ENCODE measurements around the gene SYNGR1. TPM values are rescaled to one million over a fixed set of nuclear protein-coding genes. Genes with fewer than 3 reads are reported as not detected.

Gene SYNGR1
- total RNA-seq, 1 donor from 2014 or later: 5.7 TPM

DNA sequence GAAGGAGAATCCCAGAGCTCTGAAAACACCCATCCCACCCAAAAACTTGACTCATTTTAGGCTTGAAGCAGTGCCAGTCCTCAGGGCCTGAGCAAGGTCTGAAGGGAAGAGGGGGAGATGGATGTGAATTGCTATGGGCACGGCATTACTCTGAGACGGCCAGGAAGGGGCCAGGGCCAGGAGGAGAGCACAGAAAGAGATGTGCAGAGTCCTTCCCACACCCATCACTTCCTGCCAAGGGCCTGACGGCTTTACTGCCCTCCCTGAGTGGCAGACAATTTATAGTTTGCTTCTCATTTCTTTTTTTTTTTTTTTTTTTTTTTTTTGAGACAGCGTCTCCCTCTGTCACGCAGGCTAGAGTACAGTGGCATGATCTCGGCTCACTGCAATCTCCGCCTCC is 72.3 kb downstream of the SYNGR1 start:
- Histone ChIP-seq H3K36me3 (ENCODE audit: control insufficient read depth in 3 of 3, insufficient read depth in 3 of 3, low read length in 3 of 3) (peaks cover 69 to 71% (median 69%) of the 10 kb centered on the region in 3 donors), H3K9me3 (ENCODE audit: control insufficient read depth in 3 of 3, low read length in 3 of 3) (no peaks in the 10 kb centered on the region), H3K27ac (ENCODE audit: low read depth, low read length) (no peak overlapping the region), H3K9ac (ENCODE audit: low read depth in 1 of 3, low read length in 3 of 3) (no peak overlapping the region), H3K4me1 (ENCODE audit: control insufficient read depth in 3 of 3, insufficient read depth in 3 of 3, low read length in 3 of 3) (peaks cover 0 to 2% (median 0%) of the 10 kb centered on the region in 3 donors), H3K27me3 (ENCODE audit: control insufficient read depth in 3 of 3, insufficient read depth in 3 of 3, low read length in 3 of 3) (no peaks in the 10 kb centered on the region), H3K4me3 (ENCODE audit: low read length in 3 of 3) (no peak overlapping the region)

DNA sequence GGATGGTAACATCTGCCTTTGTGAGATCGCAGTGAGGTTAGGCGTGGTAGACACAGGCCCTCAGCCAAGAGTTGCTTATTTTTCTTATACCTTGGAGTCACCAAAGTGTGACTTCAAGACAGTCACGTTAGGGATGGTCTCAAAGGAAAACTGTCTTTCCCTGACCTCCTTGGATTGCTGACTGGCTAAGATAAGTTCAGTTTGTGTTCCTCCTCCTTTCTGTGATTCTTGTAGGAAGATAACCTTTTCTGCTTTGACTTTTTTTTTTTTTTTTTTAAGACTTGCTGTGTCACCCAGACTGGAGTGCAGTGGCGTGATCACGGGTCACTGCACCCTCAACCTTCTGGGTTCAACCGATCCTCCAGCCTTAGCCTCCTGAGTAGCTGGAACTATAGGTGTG is 72.9 kb downstream of the SYNGR1 start:
- Histone ChIP-seq H3K36me3 (ENCODE audit: control insufficient read depth in 3 of 3, insufficient read depth in 3 of 3, low read length in 3 of 3) (peaks cover 70 to 74% (median 71%) of the 10 kb centered on the region in 3 donors), H3K4me1 (ENCODE audit: control insufficient read depth in 3 of 3, insufficient read depth in 3 of 3, low read length in 3 of 3) (peaks cover 0 to 2% (median 0%) of the 10 kb centered on the region in 3 donors), H3K27ac (ENCODE audit: low read depth, low read length) (no peak overlapping the region), H3K9ac (ENCODE audit: low read depth in 1 of 3, low read length in 3 of 3) (no peak overlapping the region), H3K27me3 (ENCODE audit: control insufficient read depth in 3 of 3, insufficient read depth in 3 of 3, low read length in 3 of 3) (no peaks in the 10 kb centered on the region), H3K9me3 (ENCODE audit: control insufficient read depth in 3 of 3, low read length in 3 of 3) (no peaks in the 10 kb centered on the region), H3K4me3 (ENCODE audit: low read length in 3 of 3) (no peak overlapping the region)

DNA sequence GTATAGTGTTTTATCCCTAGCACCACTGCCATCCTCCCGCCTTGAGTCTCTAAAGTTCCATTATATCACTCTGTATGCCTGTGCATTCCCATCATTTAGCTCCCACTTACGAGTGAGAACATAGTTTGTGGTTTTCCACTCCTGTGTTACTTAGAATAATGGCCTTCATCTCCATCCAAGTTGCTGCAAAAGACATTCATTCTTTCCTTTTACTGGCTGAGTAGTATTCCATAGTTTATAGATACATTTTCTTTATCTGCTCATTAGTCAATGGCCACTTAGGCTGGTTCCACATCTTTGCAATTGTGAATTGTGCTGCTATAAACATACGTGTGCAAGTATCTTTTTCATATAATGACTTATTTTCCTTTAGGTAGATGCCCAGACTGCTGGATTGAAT is 74.2 kb downstream of the SYNGR1 start:
- Histone ChIP-seq H3K27me3 (ENCODE audit: control insufficient read depth in 3 of 3, insufficient read depth in 3 of 3, low read length in 3 of 3) (no peaks in the 10 kb centered on the region), H3K27ac (ENCODE audit: low read depth, low read length) (no peak overlapping the region), H3K36me3 (ENCODE audit: control insufficient read depth in 3 of 3, insufficient read depth in 3 of 3, low read length in 3 of 3) (peaks cover 71 to 74% (median 72%) of the 10 kb centered on the region in 3 donors), H3K4me3 (ENCODE audit: low read length in 3 of 3) (no peak overlapping the region), H3K4me1 (ENCODE audit: control insufficient read depth in 3 of 3, insufficient read depth in 3 of 3, low read length in 3 of 3) (peaks cover 0 to 2% (median 0%) of the 10 kb centered on the region in 3 donors), H3K9ac (ENCODE audit: low read depth in 1 of 3, low read length in 3 of 3) (no peak overlapping the region), H3K9me3 (ENCODE audit: control insufficient read depth in 3 of 3, low read length in 3 of 3) (no peaks in the 10 kb centered on the region)

DNA sequence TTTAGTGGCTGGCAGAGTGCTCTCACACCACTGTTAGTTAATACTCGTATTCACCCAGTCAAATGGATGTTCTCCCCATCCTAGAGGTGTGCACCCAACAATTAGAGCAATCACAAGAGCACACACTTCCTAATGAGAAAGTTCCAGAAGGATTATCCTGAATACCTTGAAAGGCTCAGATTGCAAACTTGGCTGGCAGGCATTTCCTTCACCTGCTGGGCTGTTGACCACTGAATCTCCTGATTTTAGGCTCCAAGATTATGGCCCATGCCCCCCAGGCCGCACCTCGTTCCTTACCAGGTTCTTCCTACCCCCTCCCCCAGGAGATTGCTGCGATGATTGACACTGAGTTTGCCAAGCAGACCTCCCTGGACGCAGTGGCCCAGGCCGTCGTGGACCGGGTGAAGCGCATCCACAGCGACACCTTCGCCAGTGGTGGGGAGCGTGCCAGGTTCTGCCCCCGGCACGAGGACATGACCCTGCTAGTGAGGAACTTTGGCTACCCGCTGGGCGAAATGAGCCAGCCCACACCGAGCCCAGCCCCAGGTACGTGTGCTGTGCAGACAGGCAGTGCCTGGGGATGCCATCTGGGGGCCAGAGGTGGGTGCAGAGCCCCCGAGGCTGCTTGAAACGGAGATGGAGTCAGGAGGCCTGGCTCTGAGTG is 76.7 kb downstream of the SYNGR1 start:
- no peaks in the 10 kb centered on the region for H3K9me3 ChIP-seq (ENCODE audit: control insufficient read depth in 3 of 3, low read length in 3 of 3)
- peaks cover 8 to 16% (median 15%) of the 10 kb centered on the region in 3 donors for H3K4me1 ChIP-seq (ENCODE audit: control insufficient read depth in 3 of 3, insufficient read depth in 3 of 3, low read length in 3 of 3)
- no peak overlapping the region for H3K4me3 ChIP-seq (ENCODE audit: low read length in 3 of 3)
- H3K9ac ChIP-seq (ENCODE audit: low read depth in 1 of 3, low read length in 3 of 3): peak overlapping the region in 1 of 3 donors; percentile 33
- no peaks in the 10 kb centered on the region for H3K27me3 ChIP-seq (ENCODE audit: control insufficient read depth in 3 of 3, insufficient read depth in 3 of 3, low read length in 3 of 3)
- H3K36me3 ChIP-seq (ENCODE audit: control insufficient read depth in 3 of 3, insufficient read depth in 3 of 3, low read length in 3 of 3): peaks cover 54 to 59% (median 59%) of the 10 kb centered on the region in 3 donors
- H3K27ac ChIP-seq (ENCODE audit: low read depth, low read length): no peak overlapping the region

DNA sequence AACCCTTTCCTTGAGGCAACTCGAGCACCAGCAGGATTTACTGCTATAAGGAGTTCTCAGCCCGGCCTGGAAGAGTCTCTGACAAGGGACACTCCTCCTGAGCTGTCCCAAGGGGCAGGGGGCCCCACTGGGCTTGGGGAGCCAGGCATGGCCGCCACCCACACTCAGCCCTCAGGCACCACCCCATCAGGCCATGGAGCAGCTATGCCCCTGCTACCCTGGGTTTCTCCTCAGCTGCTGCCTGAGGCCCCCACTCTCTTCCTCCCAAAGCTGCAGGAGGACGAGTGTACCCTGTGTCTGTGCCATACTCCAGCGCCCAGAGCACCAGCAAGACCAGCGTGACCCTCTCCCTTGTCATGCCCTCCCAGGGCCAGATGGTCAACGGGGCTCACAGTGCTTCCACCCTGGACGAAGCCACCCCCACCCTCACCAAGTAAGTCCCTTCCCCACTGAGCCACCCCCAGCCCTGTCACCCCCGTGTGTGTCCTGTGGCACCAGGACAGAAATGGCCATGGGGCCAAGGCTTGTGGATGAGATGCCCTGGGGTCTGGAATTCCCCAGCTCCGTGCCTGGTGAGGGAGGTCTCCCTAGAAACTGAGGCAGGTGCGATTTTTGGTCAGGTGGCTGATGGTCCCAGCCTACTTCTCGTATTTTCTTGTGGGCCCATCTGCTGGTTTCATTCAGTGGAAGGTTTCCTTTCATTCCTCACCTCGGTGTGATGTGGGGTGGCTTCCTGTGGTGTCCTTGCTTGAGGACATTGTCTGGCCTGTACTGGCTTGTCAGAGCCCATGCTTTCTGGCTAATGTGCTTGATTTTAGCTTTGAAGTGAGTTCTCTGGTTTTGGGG is 78.2 kb downstream of the SYNGR1 start:
- peaks cover 22 to 31% (median 29%) of the 10 kb centered on the region in 3 donors for H3K4me1 ChIP-seq (ENCODE audit: control insufficient read depth in 3 of 3, insufficient read depth in 3 of 3, low read length in 3 of 3)
- peaks cover 46 to 52% (median 50%) of the 10 kb centered on the region in 3 donors for H3K36me3 ChIP-seq (ENCODE audit: control insufficient read depth in 3 of 3, insufficient read depth in 3 of 3, low read length in 3 of 3)
- no peak overlapping the region for H3K27ac ChIP-seq (ENCODE audit: low read depth, low read length)
- H3K4me3 ChIP-seq (ENCODE audit: low read length in 3 of 3): no peak overlapping the region
- H3K9me3 ChIP-seq (ENCODE audit: control insufficient read depth in 3 of 3, low read length in 3 of 3): no peaks in the 10 kb centered on the region
- peak overlapping the region in 1 of 3 donors; percentile 0 for H3K9ac ChIP-seq (ENCODE audit: low read depth in 1 of 3, low read length in 3 of 3)
- no peaks in the 10 kb centered on the region for H3K27me3 ChIP-seq (ENCODE audit: control insufficient read depth in 3 of 3, insufficient read depth in 3 of 3, low read length in 3 of 3)

DNA sequence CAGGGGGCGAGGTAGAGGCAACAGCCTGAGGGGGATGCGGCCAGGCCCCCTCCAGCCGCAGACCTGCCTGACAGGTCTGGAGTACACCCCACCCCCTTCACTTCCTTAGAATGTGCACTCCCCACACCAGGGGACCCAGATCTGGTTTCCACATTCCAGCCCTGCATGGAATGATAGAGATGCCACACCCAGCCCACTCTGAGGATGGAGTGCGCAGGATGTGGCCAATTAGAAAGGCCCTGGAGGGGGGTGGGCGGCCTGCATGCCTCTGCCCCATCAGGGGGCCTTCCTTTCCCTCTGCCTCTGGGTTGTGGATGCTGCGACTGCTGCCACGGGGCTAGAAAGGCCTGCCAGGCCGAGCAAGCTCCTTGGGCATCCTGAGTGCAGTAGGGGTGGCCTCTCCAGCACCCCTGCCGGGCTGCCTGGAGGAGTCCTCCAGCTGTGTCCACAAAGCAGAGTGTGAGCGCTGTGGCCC is 78.8 kb downstream of the SYNGR1 start:
- peaks cover 23 to 33% (median 31%) of the 10 kb centered on the region in 3 donors for H3K4me1 ChIP-seq (ENCODE audit: control insufficient read depth in 3 of 3, insufficient read depth in 3 of 3, low read length in 3 of 3)

DNA sequence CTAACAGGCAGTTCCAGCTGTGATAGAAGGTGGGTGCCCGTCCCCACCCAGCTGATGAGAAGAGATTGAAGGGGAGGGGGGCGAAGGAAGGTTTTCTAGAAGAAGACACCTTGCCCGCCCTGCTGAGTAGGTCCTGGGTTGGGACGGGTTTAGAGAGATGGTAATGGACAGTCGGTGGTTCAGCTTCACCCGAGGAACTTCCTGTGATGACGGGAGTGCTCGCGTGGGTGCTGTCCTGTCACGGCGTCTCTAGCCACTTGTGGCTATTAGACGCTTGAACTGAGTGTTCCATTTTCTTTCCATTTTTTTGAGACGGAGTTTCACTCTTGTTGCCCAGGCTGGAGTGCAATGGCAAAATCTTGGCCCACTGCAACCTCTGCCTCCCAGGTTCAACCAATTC is 79.4 kb downstream of the SYNGR1 start:
- Histone ChIP-seq H3K36me3 (ENCODE audit: control insufficient read depth in 3 of 3, insufficient read depth in 3 of 3, low read length in 3 of 3) (peaks cover 40 to 52% (median 46%) of the 10 kb centered on the region in 3 donors), H3K27me3 (ENCODE audit: control insufficient read depth in 3 of 3, insufficient read depth in 3 of 3, low read length in 3 of 3) (no peaks in the 10 kb centered on the region), H3K9ac (ENCODE audit: low read depth in 1 of 3, low read length in 3 of 3) (peak overlapping the region in 1 of 3 donors; percentile 8), H3K4me3 (ENCODE audit: low read length in 3 of 3) (no peak overlapping the region), H3K4me1 (ENCODE audit: control insufficient read depth in 3 of 3, insufficient read depth in 3 of 3, low read length in 3 of 3) (peaks cover 27 to 39% (median 35%) of the 10 kb centered on the region in 3 donors), H3K9me3 (ENCODE audit: control insufficient read depth in 3 of 3, low read length in 3 of 3) (no peaks in the 10 kb centered on the region), H3K27ac (ENCODE audit: low read depth, low read length) (no peak overlapping the region)

More for the DNA sequence above, 78.8 kb downstream of the SYNGR1 start:
- H3K4me3 ChIP-seq (ENCODE audit: low read length in 3 of 3): no peak overlapping the region
- H3K27ac ChIP-seq (ENCODE audit: low read depth, low read length): no peak overlapping the region
- peaks cover 43 to 52% (median 49%) of the 10 kb centered on the region in 3 donors for H3K36me3 ChIP-seq (ENCODE audit: control insufficient read depth in 3 of 3, insufficient read depth in 3 of 3, low read length in 3 of 3)
- H3K9ac ChIP-seq (ENCODE audit: low read depth in 1 of 3, low read length in 3 of 3): peak overlapping the region in 1 of 3 donors; percentile 0
- no peaks in the 10 kb centered on the region for H3K9me3 ChIP-seq (ENCODE audit: control insufficient read depth in 3 of 3, low read length in 3 of 3)
- no peaks in the 10 kb centered on the region for H3K27me3 ChIP-seq (ENCODE audit: control insufficient read depth in 3 of 3, insufficient read depth in 3 of 3, low read length in 3 of 3)

DNA sequence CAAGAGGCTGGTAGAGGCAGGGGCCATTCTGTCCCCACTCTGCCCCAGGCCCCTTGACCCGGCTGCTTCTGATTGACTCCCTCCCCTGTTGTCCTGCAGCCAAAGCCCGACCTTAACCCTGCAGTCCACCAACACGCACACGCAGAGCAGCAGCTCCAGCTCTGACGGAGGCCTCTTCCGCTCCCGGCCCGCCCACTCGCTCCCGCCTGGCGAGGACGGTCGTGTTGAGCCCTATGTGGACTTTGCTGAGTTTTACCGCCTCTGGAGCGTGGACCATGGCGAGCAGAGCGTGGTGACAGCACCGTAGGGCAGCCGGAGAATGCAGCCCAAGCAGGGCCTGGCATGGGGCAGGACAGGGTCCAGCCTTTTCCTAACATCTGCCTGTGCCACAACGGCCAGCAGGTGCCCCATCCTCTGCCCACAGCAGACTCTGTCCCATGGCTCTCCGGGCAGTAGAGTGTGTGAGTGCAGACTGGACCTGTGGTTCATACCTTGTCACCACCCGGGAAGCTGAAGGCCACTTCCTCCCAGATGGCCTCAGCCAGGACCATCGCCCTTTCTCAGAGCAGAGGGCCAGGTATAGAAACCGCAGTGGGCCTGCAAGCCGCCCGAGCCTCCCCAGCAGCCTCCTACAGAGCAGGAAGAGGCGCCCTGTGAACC is 80.3 kb downstream of the SYNGR1 start:
- H3K4me3 ChIP-seq (ENCODE audit: low read length in 3 of 3): no peak overlapping the region
- H3K27me3 ChIP-seq (ENCODE audit: control insufficient read depth in 3 of 3, insufficient read depth in 3 of 3, low read length in 3 of 3): no peaks in the 10 kb centered on the region
- H3K4me1 ChIP-seq (ENCODE audit: control insufficient read depth in 3 of 3, insufficient read depth in 3 of 3, low read length in 3 of 3): peaks cover 35 to 47% (median 42%) of the 10 kb centered on the region in 3 donors
- peak overlapping the region; percentile 99 for H3K27ac ChIP-seq (ENCODE audit: low read depth, low read length)
- no peaks in the 10 kb centered on the region for H3K9me3 ChIP-seq (ENCODE audit: control insufficient read depth in 3 of 3, low read length in 3 of 3)
- peaks cover 41 to 48% (median 43%) of the 10 kb centered on the region in 3 donors for H3K36me3 ChIP-seq (ENCODE audit: control insufficient read depth in 3 of 3, insufficient read depth in 3 of 3, low read length in 3 of 3)
- H3K9ac ChIP-seq (ENCODE audit: low read depth in 1 of 3, low read length in 3 of 3): peak overlapping the region in 2 of 3 donors; percentile 25 to 33

DNA sequence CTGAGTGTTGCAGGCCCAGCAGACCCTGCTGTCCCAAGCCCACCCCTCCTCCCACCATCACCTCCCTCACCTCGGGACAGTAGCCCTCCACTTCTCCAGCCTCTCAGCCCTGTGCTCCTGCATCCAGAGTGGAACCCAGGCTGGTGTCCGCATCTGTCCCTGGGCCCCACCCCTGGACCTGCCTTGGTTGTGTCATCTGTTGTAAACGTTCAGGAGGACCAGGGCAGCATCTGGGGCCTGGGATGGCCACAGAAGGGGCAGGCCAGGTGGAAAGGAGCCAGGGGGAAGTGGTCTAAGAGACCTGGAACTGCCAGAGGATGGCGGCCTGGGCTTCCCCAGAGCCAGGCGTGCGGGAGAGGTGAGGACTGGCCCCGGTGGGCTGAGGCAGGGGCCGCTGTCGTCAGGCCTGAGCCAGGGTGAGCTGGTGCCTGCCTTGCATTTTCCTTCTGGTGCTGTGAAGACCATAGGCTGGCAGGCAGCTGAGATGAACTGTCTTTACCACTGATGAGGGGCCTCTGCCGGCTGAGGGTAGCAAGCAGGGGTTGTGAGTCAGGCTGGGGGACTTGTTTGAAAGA is 80.9 kb downstream of the SYNGR1 start:
- H3K9ac ChIP-seq (ENCODE audit: low read depth in 1 of 3, low read length in 3 of 3): peak overlapping the region; percentile 85 to 89 (median 86)
- no peaks in the 10 kb centered on the region for H3K9me3 ChIP-seq (ENCODE audit: control insufficient read depth in 3 of 3, low read length in 3 of 3)
- H3K4me3 ChIP-seq (ENCODE audit: low read length in 3 of 3): no peak overlapping the region
- no peaks in the 10 kb centered on the region for H3K27me3 ChIP-seq (ENCODE audit: control insufficient read depth in 3 of 3, insufficient read depth in 3 of 3, low read length in 3 of 3)
- peaks cover 35 to 49% (median 42%) of the 10 kb centered on the region in 3 donors for H3K4me1 ChIP-seq (ENCODE audit: control insufficient read depth in 3 of 3, insufficient read depth in 3 of 3, low read length in 3 of 3)
- peaks cover 41 to 51% (median 43%) of the 10 kb centered on the region in 3 donors for H3K36me3 ChIP-seq (ENCODE audit: control insufficient read depth in 3 of 3, insufficient read depth in 3 of 3, low read length in 3 of 3)
- H3K27ac ChIP-seq (ENCODE audit: low read depth, low read length): peak overlapping the region; percentile 99
